Activated CD8-positive, alpha-beta memory T cell treated with anti-CD3 and anti-CD28 coated beads for 24 hours (primary cell): ENCODE results near the gene ZNF611.
"Not testable (repeated sequence)": the region's sequence is repeated elsewhere in the genome, so short reads cannot be mapped to it uniquely, and the experiment has no call there.

Experiments used
- DNase-seq: peaks from one replicate; pipeline ENCODE4 v3.0.0-alpha.2; 2020

Gene ZNF611

GRCh38 chr19:52675239-52675638, 59.6 kb downstream of the ZNF611 start:
- not testable (repeated sequence) for DNase-seq

DNA sequence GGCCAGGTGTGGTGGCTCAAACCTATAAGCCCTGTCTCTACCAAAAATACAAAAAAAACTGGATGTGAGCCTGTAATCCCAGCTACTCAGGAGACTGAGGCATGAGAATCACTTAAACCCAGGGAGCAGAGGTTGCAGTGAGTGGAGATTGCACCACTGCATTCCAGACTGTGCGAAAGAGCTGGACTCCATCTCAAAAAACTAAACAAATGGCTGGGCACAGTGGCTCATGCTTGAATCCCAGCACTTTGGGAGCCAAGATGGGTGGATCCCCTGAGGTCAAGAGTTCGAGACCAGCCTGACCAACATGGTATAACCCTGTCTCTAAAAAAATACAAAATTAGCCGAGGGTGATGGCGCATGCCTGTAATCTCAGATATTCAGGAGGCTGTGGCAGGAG, 61.8 kb downstream of the ZNF611 start:
- DNase-seq, result no peak

GRCh38 chr19:52670046-52670445, 64.8 kb downstream of the ZNF611 start:
- no peak for DNase-seq

DNA sequence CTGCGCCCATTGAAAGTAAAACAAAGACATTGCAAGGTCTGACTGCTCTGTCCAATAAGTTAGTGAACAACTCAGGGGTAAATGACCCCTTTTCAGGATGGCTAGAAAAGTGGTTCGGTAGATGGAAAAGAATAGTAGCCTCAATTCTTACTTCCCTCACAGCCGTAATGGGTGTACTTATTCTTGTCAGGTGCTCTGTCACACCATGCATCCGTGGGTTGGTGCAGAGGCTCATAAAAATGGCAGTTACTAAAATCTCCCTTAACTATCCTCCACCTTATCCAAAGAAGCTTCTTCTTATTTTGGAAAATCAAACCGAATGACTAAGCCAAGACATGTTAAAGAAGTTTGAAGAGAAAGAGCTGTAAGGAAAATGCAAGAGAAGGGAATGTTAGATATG, 65.3 kb downstream of the ZNF611 start:
- no peak for DNase-seq

GRCh38 chr19:52667972-52668371, 66.9 kb downstream of the ZNF611 start:
- no peak for DNase-seq

DNA sequence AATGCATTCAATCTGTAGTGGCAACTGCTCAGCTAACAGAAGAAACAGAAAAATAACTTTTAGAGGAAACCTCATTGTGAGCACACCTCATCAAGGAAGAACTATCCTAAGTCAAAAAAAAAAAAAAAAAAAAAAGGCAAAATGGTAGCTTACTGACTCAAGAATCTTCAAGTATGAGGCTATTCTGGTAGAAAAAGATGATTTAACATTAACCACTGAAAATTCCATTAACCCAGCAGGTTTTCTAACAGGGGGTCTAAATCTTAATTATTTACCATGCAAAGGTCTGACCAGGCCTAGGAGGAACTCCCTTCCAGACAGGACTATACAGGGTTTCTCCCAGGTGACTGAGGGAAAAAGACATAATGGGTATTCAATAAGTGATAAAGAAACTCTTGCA, 68.3 kb downstream of the ZNF611 start:
- no peak for DNase-seq

DNA sequence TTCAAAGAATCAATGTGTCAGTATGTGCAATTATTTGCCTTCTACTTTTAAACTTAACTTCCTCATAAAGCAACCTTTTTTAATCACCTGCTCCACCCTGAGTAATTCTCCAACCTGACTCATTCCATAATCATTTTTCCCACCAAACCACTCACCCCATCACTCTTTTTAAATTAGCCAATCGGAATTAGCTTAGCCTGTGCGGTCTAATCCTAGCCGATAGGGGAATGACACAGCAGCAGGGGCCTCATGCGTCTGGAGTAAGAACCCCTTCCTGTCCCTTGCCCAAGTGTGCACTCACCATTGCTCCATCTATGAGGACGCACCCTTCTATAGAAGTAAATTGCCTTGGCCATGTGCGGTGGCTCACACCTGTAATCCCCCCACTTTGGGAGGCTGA, 69.3 kb downstream of the ZNF611 start:
- no peak for DNase-seq

DNA sequence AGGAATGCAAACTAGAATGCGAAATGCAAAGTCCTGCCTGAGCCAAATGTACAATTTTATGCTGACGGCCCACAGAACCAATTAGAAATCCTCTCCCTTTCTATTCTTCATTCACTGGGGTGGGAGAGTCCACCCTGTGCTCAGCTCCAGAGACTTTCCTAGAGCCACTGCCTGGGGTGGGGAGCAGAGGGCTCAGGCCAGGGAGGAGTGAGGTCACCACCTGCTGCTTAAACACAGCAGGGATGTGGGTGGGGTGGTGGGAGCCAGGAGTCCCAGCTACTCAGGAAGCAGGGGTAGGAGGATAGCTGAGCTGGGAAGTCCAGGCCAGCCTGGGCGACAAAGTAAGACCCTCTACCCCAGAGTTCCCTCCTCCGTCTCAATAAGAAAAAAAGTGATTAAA, 69.8 kb downstream of the ZNF611 start:
- no peak for DNase-seq

- DNase-seq, result no peak
Measured at GRCh38 chr19:52664461-52664860, 70.4 kb downstream of the ZNF611 start.

- DNase-seq, result no peak
Measured at GRCh38 chr19:52662631-52663030, 72.2 kb downstream of the ZNF611 start.

DNA sequence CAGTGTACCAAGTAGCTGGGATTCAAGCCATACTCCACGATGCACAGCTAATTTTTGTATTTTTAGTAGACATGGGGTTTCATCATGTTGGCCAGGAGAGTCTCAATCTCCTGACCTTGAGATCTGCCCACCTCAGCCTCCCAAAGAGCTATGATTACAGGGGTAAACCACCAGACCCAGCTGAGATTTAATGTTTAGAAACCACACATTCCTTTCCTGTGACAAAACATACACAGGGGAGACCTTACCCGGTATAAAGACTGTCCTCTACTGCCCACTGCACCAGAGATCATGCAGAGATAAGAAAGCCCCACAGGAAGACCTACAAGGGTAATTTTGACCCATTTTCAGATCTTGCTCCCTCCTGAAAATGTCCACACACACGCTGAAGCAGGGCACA, 73.9 kb downstream of the ZNF611 start:
- no peak for DNase-seq

DNA sequence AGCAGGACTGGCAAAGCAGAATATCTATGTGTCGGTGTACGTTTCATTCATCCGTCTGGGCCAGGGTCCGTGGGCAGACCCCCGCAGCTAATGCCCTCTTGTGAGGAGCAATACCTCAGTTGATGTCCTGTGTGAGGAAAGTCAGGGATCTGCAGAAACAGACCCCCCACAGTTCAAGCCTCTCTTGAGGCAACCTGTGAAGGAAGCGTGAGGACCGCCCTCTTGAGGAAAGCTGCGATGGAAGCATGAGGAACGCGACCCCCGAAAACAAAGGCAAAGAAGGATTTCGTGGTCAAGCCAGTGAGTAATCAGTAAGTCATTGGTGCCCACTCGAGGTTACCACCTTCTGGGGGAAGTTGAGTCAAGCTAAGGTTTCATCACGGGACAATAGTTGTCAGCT, 75.8 kb downstream of the ZNF611 start:
- DNase-seq, result no peak

DNA sequence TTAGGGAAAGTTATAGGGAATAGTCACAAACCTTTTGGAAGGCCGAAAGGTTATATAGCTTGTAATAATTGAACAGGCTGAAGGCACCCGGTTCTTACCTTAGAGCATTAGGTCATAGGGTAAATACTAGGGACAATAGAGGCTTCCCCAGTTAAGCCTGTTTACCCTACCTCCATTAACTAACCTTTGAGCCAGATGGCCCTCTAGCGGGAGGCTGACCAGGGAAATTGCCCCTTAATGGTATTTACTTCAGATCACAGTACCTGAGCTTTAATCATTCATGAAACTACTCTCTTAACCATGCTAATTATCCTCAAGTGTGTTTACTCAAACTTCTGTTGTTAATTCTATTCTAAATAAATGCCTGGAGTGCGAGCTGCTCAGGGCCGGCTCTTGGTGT, 76.2 kb downstream of the ZNF611 start:
- no peak for DNase-seq

DNA sequence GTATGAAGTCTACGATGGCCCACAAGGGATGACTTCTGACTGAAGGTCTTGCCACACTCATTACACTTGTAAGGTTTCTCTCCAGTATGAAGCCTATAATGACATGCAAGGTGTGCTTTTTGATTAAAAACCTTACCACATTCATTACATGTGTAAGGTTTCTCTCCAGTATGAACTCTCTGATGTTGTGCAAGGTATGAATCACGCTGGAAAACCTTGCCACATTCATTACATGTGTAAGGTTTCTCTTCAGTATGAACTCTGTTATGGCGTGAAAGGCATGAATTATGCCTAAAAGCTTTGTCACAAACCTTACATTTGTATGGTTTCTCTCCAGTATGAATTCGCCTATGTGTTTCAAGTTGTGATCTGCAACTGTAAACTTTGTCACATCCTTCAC, 81.7 kb downstream of the ZNF611 start:
- no peak for DNase-seq
